Stimulated activated CD8-positive, alpha-beta memory T cell treated with anti-CD3 and anti-CD28 coated beads, Interleukin-12 subunit alpha, Interleukin-12 subunit beta, amount 100 ng/mL, for 1 hour (primary cell): Measurements from ENCODE around the gene FHOD3.
"Not testable (repeated sequence)": the region's sequence is repeated elsewhere in the genome, so short reads cannot be mapped to it uniquely, and the experiment has no call there.

Experiments
- DNase-seq: peaks from one replicate; pipeline ENCODE4 v3.0.0-alpha.2; 2020; ENCODE audit warnings: low read depth

Gene FHOD3

DNA sequence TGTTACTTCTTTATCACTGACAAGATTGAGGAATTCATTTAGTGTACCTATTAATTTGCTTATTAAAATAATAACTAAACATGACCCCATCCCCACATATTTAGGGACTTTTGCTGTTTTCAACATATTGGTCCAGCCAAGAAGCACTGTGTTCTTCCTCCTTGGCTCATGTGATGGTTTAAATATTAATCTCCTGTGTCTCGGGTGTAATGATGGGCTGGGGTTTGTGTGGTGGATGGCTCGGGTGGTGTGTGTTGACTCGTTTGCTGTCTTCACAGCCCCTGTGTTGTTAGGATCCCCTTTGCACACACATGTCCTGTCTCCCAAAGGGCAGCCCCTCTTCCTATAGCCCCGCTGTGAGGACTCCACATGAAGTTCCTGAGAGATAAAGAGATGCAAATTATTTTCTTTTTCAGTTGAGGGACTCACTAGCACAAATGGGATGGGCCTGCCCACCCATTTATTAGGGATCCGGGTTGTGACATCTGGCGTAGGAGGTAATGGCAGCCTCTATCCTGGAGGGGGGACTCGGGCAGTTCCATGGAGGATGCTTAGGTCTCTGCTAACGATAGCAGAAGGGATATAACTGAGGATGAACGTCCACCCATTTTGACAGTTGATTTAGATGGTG, 53.4 kb downstream of the FHOD3 start:
- no peak for DNase-seq

DNA sequence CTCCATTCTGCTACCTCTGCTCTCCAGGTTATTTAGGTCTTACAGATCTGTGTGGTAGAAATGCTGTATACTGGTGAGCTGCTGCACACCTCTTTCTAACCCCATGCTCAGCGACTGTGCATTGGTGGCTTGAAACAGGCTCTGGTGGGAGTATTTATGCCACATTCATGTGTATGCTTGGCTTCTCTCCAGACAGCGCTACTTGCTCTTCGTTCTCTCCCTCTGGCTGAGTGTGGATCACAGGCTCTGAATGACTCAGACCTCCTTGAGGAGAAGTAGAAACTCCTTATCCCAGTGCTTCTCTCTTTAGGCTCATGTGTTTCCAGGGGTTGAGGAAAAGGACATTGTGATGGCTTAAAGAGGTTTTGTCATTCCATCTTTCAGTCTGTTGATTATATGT, 54.9 kb downstream of the FHOD3 start:
- no peak for DNase-seq

DNA sequence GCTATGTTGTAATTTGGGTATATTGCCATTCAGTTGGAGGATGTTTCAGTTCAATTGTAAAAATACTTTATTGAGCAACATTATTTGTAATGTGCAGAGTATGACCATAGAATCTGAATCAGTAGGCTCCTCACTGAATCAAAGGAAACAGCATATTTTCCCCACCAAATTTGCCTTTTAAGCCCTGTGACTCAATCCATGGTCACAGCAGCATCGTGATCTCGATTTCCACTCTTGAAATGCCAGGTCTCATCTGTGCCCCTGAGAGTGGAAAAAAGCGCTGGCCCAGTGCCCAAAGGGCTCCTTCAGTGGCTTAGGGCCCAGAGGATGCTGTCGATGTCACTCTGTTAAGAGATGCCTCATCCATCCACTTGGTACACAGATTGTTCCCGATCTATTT, 57.5 kb downstream of the FHOD3 start:
- no peak for DNase-seq

DNA sequence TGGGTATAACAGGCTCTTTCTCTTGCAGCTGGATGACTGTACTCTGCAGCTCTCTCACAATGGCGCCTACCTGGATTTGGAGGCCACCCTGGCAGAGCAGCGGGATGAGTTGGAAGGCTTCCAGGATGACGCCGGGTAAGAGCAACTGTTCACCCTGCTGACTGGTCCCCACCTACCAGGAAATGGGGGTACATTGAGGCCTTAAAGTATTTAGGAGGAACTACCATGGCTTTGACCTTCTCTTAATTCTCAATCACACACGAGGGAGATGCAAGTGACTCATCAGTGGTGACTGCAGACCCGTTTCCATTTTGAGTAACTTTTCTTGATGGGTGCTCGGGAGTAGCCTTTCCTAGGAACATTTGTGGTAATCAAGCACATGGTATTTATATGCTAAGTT, 58.0 kb downstream of the FHOD3 start:
- no peak for DNase-seq

DNA sequence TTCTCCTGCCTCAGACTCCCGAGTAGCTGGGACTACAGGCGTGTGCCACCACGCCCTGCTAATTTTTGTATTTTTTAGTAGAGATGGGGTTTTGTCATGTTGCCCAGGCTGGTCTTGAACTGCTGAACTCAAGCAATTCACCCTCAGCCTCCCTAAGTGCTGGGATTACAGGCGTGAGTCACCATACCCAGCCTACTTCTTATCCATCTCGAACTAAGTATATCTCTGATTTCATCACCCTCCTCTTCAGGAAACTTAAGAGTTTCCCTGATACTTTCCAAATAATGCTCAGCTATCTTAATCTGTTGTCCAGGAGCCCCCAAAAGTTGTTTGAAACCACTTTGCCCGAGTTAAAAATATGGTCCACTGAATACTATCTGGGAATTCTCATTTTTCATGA, 59.2 kb downstream of the FHOD3 start:
- DNase-seq, result not testable (repeated sequence)

DNA sequence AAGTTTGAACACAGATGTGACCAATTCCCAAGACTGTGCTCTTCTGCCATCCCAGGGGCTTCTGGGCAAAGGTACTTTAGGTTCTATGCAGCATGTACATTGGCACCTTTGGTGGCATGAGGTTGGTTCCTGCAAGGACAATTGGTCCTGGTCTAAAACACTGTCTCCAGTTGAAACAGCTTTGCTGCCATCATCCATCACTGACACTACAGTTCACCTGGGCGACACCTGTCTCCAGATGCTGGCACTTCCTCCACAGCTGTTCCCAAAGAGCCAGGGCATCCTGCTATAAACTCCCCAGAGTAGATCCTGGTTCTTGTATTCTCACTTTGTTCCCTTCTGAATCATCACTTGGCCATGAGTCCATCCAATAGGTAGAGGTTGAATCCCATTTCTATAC, 60.6 kb downstream of the FHOD3 start:
- no peak for DNase-seq

DNA sequence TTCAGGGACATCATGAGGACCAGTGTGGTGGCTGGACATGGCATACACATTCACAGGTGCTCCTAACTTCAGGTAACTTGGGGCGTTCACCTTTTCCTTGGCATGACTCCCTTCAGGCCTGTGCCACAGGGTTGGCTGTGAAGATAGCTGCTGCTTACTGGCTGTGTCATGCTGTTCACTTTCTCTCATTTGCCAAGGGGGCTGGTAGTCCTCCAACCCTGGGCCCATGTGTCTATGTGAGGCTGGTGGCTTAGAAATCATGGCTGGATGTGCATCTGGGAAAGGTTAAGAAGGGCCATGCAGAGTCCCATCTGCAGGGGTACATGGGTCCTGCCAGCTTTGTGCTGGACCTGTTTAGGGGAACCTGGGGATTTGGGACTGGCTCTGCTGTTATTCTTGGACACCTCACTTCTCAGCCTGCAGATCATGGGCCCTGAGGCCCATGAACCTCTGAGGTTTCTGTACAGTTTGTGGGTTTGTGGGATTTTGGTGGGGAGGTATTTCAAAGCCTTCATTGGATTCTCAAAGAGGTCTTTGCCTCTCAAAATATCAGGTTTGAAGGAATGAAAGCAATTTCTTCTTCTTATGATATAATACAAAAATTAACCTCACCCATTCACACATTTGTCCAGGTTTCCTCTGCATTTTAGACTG, 62.9 kb downstream of the FHOD3 start:
- no peak for DNase-seq

DNA sequence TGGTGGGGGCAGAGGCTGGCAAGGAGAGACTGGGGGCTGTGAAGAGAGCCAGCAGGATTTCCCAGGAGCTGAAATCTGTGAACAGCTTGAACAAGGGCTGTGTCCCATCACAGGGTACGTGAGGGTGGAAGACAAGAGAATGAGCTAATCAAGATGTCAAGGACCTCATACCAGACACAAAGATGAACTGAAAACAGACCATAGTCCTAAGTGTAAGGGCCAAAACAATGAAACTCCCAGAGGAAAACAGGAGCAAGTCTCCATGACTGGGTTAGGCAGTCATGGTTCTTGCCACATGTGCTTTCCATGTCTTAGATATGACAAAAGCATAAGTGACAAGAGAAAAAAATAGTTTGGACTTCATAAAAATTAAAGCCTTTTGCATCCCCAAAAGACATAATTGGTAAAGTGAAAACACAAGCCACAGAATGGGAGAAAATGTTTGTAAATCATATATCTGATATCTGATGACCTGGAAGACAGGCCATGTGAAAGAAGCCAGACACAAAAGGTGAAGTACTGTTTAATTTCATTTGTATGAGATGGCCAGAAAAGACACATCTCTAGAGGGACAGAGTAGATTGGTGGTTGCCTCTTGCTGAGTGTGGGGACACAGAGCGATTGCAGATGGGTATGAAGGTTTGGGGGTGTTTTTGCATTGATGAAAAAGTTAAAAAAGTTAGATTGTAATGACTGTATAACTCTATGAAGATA, 67.6 kb downstream of the FHOD3 start:
- DNase-seq, result no peak

DNA sequence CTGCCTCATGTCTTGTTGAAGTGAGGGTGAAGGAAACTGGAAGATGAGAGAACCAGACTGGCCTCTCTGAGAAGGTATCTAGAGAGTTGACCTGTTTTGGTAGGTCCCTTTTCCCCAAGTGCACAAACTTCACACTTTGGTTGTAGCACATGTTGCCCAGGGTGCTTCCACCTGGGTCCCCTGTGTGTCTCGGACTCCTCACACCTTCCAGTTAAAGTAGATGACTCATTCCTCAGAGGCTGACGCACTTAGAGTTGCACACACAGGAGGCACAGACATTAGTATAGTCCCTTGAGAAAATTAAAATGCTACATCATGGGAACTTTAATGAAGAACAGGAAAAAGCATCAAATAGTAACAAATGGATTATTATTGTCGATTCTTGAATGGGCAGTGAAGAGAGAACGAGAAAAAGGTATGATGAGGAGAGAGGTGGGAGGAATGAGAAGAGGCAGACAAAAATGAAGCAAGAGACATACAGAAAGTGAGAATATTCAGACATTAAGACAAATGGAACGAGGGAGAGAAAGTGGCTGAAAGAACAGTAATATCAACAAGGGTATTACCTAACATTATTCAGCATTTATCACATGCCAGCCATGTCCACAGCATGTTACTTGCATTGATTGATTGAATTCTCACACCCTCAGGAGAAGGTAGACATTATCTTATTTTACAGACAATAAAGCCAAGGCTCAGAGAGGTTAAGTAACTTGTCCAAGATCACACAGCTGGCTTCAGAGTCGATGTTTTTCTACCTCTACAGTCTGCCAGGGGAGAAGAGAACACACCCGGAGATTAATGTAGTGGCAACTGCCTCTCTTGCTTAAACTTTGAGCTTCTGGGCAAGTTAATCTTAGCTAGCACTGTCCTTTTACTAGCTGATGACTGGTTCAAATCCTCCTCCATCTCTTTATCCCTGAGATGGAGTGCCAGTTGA, 68.6 kb downstream of the FHOD3 start:
- no peak for DNase-seq

DNA sequence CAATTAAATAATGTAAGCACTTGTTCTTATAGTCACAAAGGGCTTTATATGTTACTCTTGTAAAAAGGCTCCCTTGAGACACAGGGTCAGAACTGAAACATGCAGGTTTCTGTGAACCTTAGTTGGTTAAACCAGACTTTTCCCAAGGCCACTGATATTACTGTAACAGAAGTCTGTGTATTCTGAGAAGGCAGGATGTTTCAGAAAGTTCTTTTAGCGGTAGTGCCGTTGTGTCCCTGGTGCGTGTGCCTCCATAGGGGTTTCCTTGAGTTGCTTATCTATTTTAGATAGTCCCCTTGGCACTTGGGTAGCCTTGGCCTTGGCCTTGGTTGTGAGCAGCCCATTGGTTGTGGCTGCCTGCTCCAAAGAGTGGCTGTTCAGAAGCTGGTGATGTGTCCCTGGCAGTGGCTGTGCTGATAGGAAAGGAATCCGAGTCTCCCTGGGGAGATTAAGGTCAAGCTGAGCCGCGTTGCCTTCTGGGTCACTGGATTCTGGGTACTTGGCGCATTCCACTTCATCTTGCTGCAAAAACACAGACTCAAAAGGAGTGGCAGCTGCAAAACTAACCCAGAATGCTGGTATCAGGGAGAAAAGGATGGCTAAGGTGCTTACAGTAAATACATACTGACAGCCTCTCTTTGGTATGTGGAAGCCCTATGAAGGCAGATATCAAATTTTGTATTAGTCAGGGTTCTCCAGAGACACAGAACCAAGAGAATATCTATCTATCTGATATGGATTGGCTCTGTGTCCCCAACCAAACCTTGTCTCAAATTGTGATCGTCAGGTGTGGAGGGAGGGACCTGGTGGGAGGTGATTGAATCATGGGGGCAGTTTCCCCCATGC, 69.7 kb downstream of the FHOD3 start:
- no peak for DNase-seq

DNA sequence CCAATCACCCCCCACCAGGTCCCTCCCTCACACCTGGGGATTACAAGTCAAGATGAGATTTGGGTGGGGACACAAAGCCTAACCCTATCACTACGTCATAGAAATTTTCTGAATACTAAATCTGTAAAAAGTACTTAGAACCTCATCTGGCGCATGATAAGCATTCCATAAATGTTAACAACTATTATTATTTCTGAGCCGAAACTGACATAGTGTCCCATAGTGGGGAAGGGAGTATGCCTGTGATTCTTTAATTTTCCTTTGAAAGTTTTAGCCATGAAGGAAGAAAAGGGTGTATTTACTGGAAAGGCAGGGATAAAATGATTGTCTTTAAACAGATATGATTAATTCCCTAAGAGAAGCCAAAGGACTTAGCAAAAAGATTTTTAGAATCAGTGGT, 71.4 kb downstream of the FHOD3 start:
- DNase-seq, result no peak

DNA sequence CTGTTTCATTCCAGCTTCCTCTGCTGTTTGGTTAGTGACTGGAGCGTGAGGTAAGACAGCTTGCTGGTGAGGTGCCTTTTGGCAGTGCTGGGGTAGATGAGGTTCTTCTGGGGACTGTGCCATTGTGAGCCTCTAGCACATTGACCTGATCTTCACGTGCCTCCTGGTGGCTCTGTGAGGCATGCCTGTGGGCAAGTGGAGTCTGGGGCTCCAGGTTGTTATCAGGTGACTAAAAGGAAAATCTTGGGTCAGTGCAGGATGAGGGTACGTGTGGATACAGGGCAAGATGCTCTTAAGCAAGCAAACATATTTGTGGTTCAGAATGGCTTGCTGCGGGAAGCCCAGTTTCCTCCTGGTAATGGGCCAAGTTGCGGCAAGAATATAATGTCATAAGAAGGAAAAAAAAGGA, 75.4 kb downstream of the FHOD3 start:
- no peak for DNase-seq

DNA sequence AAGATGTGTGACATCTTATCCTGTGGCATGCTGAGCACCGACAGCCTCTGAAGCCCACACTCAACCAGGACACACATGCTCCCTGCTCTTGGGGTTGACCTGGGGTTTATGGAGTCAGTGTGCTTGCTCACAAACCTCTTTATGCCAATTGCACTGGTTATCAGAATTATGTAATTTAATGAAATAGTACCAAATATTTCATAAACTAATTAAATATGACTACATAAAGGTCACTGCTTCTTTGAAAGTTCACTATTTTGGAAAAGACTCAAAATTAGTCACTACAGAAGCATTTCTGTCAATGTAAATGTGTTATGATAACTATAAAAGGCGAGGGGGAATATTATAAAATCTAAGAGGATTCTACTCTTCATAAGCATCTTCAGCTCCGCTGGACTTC, 76.7 kb downstream of the FHOD3 start:
- no peak for DNase-seq

DNA sequence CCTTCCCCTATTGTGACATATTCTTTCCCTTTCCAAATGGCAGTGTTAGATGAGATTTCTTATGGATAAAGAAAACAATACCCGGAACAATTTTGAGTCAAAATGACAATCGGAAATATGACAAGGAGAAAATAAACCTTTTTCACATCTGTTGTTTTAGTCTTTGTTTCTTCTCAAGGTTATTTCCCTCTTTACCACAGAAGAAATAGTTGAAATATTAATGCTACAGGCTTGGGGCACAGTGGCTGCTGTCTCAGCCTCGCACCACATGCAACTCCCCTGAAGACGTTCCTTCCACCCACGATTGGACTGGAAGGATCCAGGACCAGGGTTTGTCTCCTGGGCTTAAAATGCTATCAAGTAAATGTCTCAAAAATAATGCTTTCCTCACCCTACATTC, 77.6 kb downstream of the FHOD3 start:
- DNase-seq, result no peak

DNA sequence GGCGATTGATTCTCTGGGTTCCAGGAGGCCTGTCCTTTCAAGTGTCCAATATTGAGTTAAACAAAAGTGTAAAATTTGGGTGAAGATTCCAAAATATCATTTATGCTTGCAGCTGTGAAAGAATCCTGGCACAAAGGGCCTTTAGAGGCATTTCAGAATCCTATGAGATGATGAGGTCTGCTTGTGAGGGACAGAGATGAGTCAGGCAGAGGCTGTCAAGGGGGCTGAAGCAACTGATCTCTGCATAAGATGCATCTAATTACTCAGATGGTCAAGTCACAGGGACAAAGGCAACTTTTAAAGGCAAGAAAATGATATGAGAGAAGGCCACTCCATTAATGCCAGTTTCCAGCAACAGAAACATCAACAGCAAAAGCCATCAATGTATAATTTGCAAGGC, 78.8 kb downstream of the FHOD3 start:
- no peak for DNase-seq

DNA sequence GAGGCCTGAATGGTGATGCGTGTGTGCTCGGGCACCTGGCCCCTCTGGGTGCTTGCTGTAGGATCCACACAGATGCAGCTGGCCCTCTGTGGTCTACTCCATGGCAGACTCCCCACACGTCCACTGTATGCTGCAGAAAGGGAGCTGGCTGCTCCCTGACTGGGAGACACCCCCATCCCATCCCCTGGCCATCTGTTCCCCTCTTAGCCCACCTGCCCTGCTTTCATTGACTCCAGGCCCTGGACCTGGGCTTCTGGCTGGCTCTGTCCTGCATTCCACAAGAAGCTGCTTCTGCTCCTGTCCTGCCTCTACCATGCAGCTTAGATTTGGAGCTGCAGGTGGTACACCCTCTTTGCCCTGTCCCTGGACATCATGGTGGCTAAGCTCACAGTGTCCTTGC, 80.1 kb downstream of the FHOD3 start:
- no peak for DNase-seq

DNA sequence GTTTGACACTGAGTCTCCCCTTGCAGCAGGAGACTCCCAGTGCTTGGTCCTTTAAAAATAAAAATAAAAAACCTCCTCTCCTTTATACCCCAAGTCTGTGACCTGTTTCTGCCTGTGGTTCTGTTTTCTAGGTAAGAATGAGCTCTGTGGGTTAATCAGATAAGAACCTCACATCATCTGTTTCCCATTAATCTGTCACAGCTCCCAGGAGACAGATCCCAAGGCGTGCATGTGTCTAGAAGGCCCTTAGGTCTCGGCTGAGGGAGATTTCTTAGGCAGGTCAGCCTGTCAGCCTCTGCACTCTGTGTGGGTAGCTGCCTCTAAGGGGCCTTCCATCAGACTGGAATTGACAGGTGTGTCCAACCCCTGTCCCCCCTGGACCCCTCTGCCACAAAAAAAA, 80.7 kb downstream of the FHOD3 start:
- DNase-seq, result no peak

DNA sequence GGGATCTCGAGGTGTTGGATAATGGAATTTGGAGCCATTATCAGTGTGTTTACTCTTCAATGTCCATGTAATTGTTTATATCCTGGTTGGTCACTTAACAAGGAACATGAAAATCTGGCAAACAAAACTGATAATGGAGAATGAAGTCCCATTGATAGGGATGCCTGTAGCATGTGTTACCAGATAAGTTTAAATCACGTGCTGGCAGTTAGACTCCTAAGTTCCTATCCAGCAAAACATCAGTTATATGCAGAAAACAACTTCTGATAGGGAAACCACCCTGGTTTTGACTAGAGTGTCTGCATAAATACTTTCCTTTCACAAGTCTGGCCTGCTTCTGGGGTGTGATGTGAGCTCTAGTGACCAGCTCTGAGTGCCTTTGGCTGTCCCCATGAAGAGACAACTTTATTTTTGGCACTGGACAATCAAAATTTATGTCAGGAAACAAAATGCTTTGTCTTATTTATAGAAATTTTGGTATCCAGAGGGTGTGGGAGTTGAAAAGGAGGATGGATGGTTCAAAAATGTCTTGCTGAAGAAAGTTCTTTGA, 82.0 kb downstream of the FHOD3 start:
- no peak for DNase-seq

DNA sequence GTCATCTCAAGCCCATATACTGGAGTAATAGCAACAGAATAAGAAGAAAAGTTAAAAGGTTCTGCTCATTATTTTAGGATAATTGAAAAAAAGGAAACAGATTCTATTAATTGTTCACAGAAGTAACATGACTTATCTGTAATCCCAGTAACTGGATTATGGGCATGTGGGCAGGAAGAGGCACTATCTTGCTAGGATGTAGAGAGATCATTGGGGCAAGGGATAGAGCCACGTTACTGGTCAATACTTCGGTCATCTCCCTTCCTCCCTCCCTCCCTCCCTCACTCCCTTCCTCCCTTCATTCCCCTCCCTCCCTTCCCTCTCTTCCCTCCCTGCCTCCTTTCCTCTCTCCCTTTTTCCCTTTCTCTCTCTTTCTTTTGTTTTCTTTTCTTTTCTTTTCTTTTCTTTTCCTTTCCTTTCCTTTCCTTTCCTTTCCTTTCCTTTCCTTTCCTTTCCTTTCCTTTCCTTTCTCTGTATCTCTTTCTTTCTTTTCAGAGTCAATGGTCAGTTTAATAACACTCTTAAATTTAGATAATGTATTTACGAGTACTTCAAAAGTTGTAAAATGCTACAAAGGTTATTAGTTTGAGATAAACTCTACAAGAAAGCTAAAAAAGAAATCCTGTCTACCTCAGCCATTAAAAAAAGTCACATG, 82.8 kb downstream of the FHOD3 start:
- DNase-seq, result no peak

DNA sequence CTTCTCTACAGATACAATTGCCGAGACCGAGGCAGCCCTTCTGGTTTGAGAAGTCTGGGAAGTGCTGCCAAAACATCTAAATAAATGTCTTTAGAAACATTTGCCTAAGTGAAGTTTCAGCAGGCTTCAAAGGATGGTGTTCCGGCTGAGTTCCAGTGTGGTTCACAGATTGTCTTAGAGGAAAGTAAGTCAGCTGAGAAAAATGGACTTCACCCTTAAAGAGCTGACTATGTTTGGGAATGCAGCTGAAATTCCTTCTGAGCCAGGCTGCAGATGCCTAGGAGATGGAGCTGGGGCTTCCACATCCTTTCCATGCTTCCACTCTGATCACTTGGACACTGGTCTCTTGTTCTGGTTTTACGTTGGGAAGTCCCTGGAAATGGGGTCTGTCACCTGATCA, 83.6 kb downstream of the FHOD3 start:
- no peak for DNase-seq

DNA sequence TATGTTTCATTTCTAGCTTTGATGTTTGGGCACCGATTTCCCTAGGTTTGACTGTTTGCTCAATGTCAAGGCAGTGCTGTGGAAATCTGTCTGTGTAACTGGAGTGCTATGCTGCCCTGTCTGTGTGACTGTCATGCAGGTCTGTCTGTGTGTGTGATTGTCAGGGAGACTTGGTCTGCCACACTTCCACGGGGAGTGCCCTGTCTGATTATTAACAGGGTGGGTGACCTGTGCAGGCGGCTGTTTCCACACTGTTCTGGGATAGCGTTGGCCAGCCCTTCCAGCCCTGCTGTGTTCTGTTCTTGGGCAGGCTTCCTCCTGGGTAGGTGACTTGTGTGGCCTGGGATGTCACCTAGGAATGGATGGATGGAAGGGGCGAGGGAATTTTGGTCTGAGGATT, 85.3 kb downstream of the FHOD3 start:
- no peak for DNase-seq
